PC-9 (cell line): ENCODE data around the gene DVL2. TPM values are rescaled to one million over a fixed set of nuclear protein-coding genes. Genes with fewer than 3 reads are reported as not detected.

Experiments
- BruUV-seq: library from RNA; stranded (reverse); fragments of 400-500 nt; replicated peaks from 2 replicates; lab custom pipeline; 2021; lab: Mats Ljungman, UMichigan
- CTCF ChIA-PET: fragments of 300-600 bp; sonication (Branson Sonifier 250); formaldehyde crosslinking; loops from one replicate; lab custom pipeline; 2022; ENCODE audit warnings: antibody characterized with exemption; lab: Charles Lee
- POLR2A ChIA-PET: fragments of 300-600 bp; sonication (Branson Sonifier 250); formaldehyde crosslinking; loops from one replicate; lab custom pipeline; 2022; ENCODE audit warnings: antibody characterized with exemption; ENCODE audit not compliant: unreplicated experiment; lab: Charles Lee
- DNase-seq, 2 experiments: peaks; one replicate each; pipeline versions ENCODE4 v3.0.0 to v3.0.0-alpha.2; 2015 to 2022; ENCODE audit warnings: mixed read lengths in 1 of 2
- H2AFZ ChIP-seq: fragments of 200-600 bp; sonication (generic); 2 replicates; pipeline ENCODE4 v1.8.1; 2017; ENCODE audit warnings: antibody characterized with exemption
- H3F3A ChIP-seq: fragments of 200-600 bp; sonication (generic); 2 replicates; pipeline ENCODE4 v1.8.1; 2017; ENCODE audit warnings: antibody characterized with exemption, mild to moderate bottlenecking, low read depth; ENCODE audit not compliant: insufficient read depth
- H3K27ac ChIP-seq: fragments of 200-600 bp; sonication (generic); 2 replicates; pipeline ENCODE4 v1.6.1; 2016; ENCODE audit warnings: mixed run types
- H3K27me3 ChIP-seq: fragments of 200-600 bp; sonication (generic); 2 replicates; pipeline ENCODE4 v1.6.1; 2016; ENCODE audit warnings: low read depth, mixed run types; ENCODE audit not compliant: insufficient read depth
- H3K36me3 ChIP-seq: fragments of 200-600 bp; sonication (generic); 2 replicates; pipeline ENCODE4 v1.6.1; 2016; ENCODE audit warnings: low read depth, mixed run types
- H3K4me1 ChIP-seq: fragments of 200-600 bp; sonication (generic); replicated peaks from 2 replicates; pipeline ENCODE4 v1.6.1; 2016; ENCODE audit warnings: mixed run types; ENCODE audit not compliant: insufficient read depth
- H3K4me2 ChIP-seq: fragments of 200-600 bp; sonication (generic); 2 replicates; pipeline ENCODE4 v1.6.1; 2017; ENCODE audit warnings: mixed run types
- H3K4me3 ChIP-seq: fragments of 200-600 bp; sonication (generic); 2 replicates; pipeline ENCODE4 v1.6.1; 2016; ENCODE audit warnings: mixed run types
- H3K79me2 ChIP-seq: fragments of 200-600 bp; sonication (generic); 2 replicates; pipeline ENCODE4 v1.6.1; 2017; ENCODE audit warnings: low read depth, mixed run types
- H3K9me2 ChIP-seq: fragments of 200-600 bp; sonication (generic); 2 replicates; pipeline ENCODE4 v1.8.1; 2017; ENCODE audit warnings: mild to moderate bottlenecking; ENCODE audit not compliant: insufficient read depth
- H3K9me3 ChIP-seq: fragments of 200-600 bp; sonication (generic); 2 replicates; pipeline ENCODE4 v1.8.1; 2016; ENCODE audit warnings: low read depth; ENCODE audit not compliant: insufficient read depth
- H4K20me1 ChIP-seq: fragments of 200-600 bp; sonication (generic); 2 replicates; pipeline ENCODE4 v1.8.1; 2017; ENCODE audit not compliant: insufficient read depth
- CTCF ChIP-seq: fragments of 200-600 bp; sonication (generic); conservative IDR thresholded peaks from 2 replicates; pipeline ENCODE4 v1.6.1; 2017; ENCODE audit warnings: mixed run types, antibody characterized with exemption, mild to moderate bottlenecking, moderate library complexity
- EZH2 ChIP-seq: fragments of 200-600 bp; sonication (generic); IDR thresholded peaks from 2 replicates; pipeline ENCODE4 v1.8.0; 2017; ENCODE audit warnings: antibody characterized with exemption, low read depth
- intact Hi-C: fragments of 100-400 bp; cut with micrococcal nuclease; formaldehyde crosslinking; loops from one replicate; pipeline ENCODE4 v1.10.0; 2022; ENCODE audit not compliant: unreplicated experiment
- total RNA-seq: library from RNA; stranded (reverse); gene quantifications from 2 replicates; pipeline ENCODE4 v1.2.3, GENCODE V29; 2021

Gene DVL2
- total RNA-seq, 1 experiment from 2014 or later, result 86.8 TPM

- Histone ChIP-seq H3K36me3 (peaks cover 31% of the 10 kb centered on the region), H3K27ac (peak overlapping the region; percentile 98), H3K4me2 (peak overlapping the region; percentile 89), H2AFZ (no peak overlapping the region), H3F3A (peaks cover 67% of the 10 kb centered on the region), H3K9me3 (no peaks in the 10 kb centered on the region), H3K4me1 (peaks cover 33% of the 10 kb centered on the region), H3K9me2 (no peaks in the 10 kb centered on the region), H3K27me3 (no peaks in the 10 kb centered on the region), H3K4me3 (peak overlapping the region; percentile 77; the same call in 1 of the 2 replicates), H3K79me2 (peaks cover 34% of the 10 kb centered on the region), H4K20me1 (peaks cover 36% of the 10 kb centered on the region)
- intact Hi-C loops, result loop anchor here (5.0 kb wide), 1 partner anchor 85 kb away; the partner anchor contains the start of gene EIF5A
- POLR2A ChIA-PET, result interaction anchor here (0.5 kb wide), 1 partner anchor 662 kb away, joined by 3 read pairs; no protein-coding TSS in a partner anchor
- DNase-seq, result no peak
- CTCF ChIA-PET, result no interaction called here
- BruUV-seq, result no TSS peak
- no peak for TF ChIP-seq CTCF
- TF ChIP-seq EZH2, result no peak
Measured at GRCh38 chr17:7222093-7222971, 12.0 kb downstream of the DVL2 start.

GRCh38 chr17:7221278-7222092 is 12.8 kb downstream of the DVL2 start:
- Histone ChIP-seq H3K9me2 (no peaks in the 10 kb centered on the region), H3K27me3 (no peaks in the 10 kb centered on the region), H3K79me2 (peaks cover 34% of the 10 kb centered on the region), H2AFZ (no peak overlapping the region), H3K4me3 (peak overlapping the region; percentile 77), H3K9me3 (no peaks in the 10 kb centered on the region), H3K27ac (peak overlapping the region; percentile 98), H4K20me1 (peaks cover 36% of the 10 kb centered on the region), H3K36me3 (peaks cover 31% of the 10 kb centered on the region), H3K4me2 (peak overlapping the region; percentile 89), H3F3A (peaks cover 59% of the 10 kb centered on the region), H3K4me1 (peaks cover 33% of the 10 kb centered on the region)
- ChIA-PET CTCF (interaction anchor here (0.5 to 1.1 kb wide), 3 partner anchors 18 to 179 kb away, joined by 4 to 13 read pairs (median 4); partner anchors contain the start of gene PHF23), POLR2A (interaction anchor here (0.5 to 1.1 kb wide), 4 partner anchors 20 to 352 kb away, joined by 3 to 5 read pairs (median 4); partner anchors contain the start of gene GABARAP)
- no peak for TF ChIP-seq CTCF
- TF ChIP-seq EZH2, result no peak
- intact Hi-C loops, result loop anchor here (5.0 kb wide), 1 partner anchor 86 kb away; the partner anchor contains the start of gene EIF5A
- BruUV-seq, result no TSS peak
- DNase-seq, result no peak
